GM10266 (cell line): ENCODE data around the gene CD8B2.
"Not testable (repeated sequence)": the region's sequence is repeated elsewhere in the genome, so short reads cannot be mapped to it uniquely, and the experiment has no call there.

Source experiments
- DNase-seq: peaks from one replicate; pipeline ENCODE4 v3.0.0; 2012; ENCODE audit errors: extremely low spot score
- TF ChIP-seq, protein P1 (sequence below): IDR thresholded peaks from 2 replicates; pipeline ENCODE4 v1.5.1; 2012; ENCODE audit warnings: mild to moderate bottlenecking, low read depth; ENCODE audit not compliant: control insufficient read depth, insufficient read depth; ENCODE audit errors: missing control alignments

Gene CD8B2

DNA sequence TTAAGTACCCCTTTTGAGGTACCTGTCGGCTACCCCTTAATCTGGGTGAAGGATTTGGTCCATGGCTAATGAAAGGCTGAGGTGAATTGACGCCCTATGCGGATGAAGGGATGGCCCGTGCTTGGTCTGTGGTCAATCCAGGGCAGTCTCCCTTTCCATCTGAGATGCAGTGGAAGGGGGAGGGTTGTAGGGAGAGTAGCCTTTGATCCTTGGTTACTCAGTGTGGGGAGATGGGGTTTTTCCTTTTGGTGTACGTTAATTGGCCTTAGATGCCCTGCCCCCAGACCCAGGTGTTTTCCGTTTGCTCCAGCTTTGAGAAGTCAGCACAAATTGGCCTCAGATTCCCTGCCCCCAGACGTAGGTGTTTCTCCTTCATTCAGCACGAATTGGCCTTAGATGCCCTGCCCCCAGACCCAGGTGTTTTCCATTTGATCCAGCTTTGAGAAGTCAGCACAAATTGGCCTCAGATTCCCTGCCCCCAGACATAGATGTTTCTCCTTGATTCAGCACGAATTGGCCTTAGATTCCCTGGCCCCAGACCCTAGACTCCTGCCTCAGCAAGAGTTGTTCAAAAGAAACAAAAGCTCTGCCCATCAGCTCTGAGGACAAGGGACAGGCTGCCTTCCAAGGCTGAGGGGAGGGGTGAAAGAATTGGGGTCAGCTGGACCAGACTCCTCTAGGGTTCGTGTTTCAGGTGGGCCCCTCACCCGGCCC, 21.7 kb downstream of the CD8B2 start:
- not testable (repeated sequence) for DNase-seq

DNA sequence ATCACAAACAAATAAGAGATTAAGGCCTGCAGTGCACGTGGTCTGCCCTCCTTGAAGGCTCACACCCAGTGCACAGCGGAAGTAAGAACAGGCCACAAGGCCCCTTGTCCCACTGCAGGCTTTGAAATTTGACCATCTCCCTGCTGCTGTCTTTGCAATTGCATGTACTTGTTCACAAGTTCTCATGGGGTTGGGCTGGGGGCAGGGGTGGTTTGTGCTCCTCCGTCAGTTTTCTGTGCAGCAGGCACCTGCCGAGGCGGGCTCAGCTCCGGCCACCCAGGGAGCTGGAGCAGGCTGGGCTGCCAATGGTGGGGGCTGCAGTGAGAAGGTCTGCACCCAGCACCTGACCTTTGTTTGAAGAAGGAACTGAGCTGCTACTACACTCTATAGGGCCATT, 22.2 kb downstream of the CD8B2 start:
- not testable (repeated sequence) for DNase-seq

DNA sequence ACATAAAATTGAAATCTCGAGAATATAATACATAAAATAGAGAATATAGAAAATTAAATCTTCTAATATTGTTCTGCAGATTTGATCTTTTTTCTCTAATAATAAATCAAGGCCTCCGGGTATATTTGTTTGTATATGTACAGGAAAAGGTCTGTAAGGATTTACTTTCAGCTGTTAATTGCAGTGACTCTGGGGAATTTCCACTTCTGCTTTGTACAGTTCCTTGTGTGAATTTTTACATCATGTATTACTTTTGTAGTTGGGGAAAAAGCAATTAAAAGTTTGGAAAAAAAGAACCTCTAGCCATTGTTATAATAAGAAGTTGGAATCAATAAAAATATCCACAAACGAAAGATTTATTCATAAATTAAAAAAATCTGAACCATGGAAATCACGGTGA, 23.6 kb downstream of the CD8B2 start:
- DNase-seq: not testable (repeated sequence)

DNA sequence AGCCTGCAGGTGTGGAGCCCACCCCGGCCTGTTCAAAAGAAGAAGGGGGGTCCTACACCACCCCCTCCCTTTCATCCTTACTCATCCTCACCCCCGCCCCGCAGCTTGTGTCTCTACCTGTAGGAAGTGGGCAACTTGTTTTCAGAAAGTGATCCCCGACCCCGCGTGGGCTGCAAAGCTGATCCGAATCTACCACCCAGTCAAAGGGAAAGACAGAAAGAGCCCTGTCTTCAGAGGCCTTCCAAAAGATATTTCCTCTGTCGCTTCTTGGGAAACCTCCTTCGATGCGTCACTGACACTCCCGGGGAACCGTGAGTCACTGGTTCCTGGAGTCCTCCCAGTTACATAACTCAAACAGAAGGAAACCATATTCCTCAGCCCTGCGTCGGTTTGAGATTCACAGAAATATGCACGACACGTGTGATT, 24.3 kb downstream of the CD8B2 start:
- not testable (repeated sequence) for DNase-seq

DNA sequence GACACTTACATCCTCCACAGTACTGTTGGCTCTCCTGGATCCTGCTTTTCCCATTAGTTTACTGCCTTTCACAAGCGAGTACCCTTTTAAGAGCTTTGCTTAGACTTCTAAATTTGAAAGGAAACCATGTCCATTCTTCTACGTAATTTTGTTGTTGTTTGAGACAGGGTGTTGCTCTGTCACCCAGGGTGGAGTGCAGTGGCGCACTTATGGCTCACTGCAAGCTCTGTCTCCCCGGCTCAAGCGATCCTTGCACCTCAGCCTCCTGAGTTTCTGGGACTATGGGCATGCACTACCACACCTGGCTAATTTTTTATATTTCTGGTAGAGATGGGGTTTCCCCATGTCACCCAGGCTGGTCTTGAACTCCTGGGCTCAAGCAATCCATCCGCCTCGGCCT, 24.8 kb downstream of the CD8B2 start:
- DNase-seq: not testable (repeated sequence)

DNA sequence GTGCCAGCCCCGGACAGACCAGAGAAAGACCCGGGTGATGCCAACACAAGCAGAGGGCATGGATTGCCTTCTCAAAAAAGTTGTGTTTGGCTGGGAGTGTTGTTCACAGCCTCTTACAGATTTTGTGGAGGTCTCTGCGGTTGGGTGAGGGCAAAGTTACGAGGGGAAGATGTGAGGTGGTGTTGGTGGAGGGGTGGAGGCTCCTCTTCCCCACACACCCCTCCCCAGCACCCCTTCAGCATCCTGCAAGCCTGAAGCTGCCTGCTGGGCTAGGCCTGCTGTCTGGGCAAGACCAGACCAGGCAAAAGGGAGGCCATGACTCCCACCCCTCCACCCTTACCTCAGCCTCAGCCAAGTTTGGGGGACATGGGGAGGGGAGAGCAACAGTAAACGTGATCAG, 26.2 kb downstream of the CD8B2 start:
- not testable (repeated sequence) for DNase-seq

DNA sequence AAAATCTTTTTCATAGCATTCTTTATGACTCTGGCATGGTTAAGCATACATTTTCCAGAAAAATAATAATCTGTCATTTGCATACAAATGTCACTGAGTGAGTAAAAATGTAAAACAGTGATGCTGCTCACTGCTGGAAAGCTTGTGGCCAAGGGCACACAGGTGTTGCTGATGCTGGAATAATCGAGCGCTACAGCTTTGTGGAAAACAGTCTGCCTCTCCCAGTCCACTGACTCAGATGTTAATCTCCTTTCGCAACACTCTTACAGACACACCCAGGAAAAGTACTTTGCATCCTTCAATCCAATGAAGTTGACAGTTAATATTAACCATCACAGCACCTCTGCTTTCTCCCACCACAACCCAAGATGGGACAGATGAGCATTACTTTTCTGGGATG, 27.7 kb downstream of the CD8B2 start:
- not testable (repeated sequence) for DNase-seq

DNA sequence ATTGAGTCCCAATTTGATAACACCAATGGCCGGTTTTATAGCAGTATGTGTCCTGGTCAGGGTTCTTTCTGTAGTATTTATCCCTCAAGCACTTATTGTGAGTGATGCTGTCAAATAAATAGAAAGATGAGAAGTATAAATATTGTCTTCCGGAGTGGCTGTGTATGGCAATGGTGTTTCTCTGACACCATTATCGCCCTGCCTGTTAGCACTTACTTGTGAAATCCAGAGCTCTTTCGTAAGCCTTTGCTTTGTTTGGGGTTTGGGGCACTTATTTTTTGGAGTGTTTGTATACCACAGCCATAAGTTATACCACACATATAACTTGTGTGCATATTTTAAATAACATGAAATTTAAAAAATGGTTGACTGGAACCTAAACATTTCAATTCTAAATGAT, 29.3 kb downstream of the CD8B2 start:
- DNase-seq: no peak
- TF ChIP-seq, protein P1, sequence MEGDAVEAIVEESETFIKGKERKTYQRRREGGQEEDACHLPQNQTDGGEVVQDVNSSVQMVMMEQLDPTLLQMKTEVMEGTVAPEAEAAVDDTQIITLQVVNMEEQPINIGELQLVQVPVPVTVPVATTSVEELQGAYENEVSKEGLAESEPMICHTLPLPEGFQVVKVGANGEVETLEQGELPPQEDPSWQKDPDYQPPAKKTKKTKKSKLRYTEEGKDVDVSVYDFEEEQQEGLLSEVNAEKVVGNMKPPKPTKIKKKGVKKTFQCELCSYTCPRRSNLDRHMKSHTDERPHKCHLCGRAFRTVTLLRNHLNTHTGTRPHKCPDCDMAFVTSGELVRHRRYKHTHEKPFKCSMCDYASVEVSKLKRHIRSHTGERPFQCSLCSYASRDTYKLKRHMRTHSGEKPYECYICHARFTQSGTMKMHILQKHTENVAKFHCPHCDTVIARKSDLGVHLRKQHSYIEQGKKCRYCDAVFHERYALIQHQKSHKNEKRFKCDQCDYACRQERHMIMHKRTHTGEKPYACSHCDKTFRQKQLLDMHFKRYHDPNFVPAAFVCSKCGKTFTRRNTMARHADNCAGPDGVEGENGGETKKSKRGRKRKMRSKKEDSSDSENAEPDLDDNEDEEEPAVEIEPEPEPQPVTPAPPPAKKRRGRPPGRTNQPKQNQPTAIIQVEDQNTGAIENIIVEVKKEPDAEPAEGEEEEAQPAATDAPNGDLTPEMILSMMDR: no peak

DNA sequence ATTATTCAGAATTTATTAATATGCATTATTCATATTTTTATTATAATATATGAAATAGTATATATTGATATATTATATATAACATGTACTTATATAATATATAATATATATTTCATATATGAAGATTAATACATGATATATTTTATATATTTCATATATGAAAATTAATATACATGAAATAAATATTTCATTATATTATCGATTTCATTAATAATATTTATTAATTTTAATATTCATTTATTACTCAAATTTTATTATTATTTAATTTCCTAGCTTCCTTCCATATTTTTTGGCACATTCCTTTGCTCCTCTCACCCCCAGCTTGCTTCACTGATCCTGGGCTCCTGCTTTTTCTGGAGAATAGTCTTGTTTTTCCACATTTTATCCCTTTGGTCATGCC, 29.7 kb downstream of the CD8B2 start:
- no peak for DNase-seq
- TF ChIP-seq, protein P1: no peak

DNA sequence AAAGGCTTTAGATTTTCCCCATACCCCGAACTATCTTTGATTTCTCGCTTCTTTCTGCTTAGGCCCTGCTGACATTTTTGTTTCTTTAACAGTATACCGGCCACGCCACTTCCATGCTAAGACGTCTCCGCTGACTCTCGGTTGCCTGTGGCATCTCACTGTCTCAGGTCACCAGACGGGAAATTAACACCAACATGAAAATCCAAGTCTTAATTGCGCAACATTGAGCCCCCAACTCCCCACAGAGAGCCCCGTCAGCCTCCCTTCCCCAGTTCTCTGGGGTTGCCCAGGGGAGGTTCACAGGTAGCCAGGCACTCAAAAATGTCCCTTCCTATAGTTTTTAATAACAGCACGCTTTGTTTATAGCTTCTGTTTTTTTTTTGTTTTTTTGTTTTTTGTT, 30.2 kb downstream of the CD8B2 start:
- DNase-seq: no peak
- TF ChIP-seq, protein P1: no peak

DNA sequence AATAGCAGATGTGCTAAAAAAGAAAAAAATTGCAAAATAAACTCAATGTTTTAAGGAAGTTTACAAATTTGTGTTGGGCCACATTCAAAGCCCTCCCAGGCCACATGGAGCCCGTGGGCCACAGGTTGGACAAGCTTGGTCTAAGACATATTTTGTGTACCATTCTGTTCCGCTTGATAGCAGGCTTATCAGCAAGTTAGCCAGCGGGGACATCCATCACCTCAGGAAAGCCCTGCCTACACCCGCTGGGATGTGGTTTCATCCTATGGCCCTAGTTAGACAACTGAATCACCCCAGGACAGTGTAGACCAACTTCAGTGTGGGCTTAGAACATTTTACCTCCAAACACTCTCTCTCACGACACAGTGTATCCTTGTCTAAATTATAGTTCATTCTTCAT, 32.6 kb downstream of the CD8B2 start:
- TF ChIP-seq, protein P1: no peak

More for the DNA sequence above, 32.6 kb downstream of the CD8B2 start:
- DNase-seq: no peak
